Measurements from ENCODE around the gene KNTC1.
"Not testable (repeated sequence)": the region's sequence is repeated elsewhere in the genome, so short reads cannot be mapped to it uniquely, and the experiment has no call there.

KNTC1 gene, protein sequence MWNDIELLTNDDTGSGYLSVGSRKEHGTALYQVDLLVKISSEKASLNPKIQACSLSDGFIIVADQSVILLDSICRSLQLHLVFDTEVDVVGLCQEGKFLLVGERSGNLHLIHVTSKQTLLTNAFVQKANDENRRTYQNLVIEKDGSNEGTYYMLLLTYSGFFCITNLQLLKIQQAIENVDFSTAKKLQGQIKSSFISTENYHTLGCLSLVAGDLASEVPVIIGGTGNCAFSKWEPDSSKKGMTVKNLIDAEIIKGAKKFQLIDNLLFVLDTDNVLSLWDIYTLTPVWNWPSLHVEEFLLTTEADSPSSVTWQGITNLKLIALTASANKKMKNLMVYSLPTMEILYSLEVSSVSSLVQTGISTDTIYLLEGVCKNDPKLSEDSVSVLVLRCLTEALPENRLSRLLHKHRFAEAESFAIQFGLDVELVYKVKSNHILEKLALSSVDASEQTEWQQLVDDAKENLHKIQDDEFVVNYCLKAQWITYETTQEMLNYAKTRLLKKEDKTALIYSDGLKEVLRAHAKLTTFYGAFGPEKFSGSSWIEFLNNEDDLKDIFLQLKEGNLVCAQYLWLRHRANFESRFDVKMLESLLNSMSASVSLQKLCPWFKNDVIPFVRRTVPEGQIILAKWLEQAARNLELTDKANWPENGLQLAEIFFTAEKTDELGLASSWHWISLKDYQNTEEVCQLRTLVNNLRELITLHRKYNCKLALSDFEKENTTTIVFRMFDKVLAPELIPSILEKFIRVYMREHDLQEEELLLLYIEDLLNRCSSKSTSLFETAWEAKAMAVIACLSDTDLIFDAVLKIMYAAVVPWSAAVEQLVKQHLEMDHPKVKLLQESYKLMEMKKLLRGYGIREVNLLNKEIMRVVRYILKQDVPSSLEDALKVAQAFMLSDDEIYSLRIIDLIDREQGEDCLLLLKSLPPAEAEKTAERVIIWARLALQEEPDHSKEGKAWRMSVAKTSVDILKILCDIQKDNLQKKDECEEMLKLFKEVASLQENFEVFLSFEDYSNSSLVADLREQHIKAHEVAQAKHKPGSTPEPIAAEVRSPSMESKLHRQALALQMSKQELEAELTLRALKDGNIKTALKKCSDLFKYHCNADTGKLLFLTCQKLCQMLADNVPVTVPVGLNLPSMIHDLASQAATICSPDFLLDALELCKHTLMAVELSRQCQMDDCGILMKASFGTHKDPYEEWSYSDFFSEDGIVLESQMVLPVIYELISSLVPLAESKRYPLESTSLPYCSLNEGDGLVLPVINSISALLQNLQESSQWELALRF (N-terminal part only)

DNA sequence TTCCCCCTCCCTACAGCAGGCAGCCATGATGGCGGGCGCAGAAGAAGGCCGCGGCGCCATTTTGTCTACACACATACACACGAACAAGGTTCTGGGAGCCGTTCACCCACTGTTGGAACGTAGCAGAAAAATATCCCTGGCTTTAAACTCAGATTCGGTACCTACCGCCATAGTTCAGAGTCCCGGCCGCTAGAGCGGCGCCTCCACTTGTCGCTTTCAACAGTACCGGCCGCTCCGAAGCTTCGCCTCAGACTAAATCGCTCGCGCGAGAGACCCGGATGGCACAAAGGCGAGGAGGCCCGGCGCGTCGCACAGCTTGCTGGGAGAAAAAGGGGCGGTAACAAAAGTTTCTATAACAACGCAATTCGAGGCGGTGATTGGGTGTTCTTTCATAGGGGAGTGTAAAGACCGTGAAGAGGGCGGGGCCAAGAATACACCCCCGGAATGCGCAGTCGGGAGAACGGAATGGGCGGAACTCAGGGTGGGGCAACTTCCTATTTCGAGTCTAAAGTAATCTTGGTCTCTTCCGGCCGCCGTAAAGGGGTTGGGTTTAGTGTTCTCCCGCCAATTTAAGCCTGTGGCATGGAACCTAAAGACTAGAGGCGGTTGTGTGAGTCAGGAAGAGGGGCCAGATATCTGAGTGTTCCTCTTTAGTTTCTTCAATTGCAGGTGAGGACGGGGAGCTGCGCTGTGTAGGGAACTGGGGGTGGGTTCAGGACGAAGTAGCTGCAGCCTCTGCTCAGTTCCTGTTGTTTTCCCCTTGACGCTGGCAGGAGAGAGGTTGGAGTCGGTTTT is at the start of gene KNTC1, which contains the start of gene RSRC2:
Gene KNTC1 (plus strand): TSS at position 567 of the 795 bp plus-strand sequence. CDS start 2,815 bp downstream, outside the sequence.
Gene RSRC2 (minus strand): TSS at position 254 of the 795 bp plus-strand sequence. CDS start 83 bp downstream, at position 171.
- DNase-seq, result peak; percentile 99

DNA sequence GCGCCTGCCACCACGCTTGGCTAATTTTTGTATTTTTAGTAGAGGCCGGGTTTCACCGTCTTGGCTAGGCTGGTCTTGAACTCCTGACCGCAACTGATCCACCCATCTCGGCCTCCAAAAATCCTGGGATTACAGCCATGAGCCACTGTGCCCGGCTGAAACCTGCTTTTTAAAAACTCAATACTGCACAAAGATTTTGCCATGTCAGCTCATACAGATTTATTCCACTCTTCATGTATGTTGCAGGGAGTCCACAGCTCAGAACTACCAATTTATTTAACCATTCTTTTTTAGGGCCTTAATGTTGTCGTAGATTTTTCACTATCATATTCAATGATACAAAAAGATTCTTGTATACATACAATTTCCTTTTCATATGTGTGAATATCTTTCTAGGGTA is 46.3 kb upstream of the KNTC1 start:
- DNase-seq, result no peak

DNA sequence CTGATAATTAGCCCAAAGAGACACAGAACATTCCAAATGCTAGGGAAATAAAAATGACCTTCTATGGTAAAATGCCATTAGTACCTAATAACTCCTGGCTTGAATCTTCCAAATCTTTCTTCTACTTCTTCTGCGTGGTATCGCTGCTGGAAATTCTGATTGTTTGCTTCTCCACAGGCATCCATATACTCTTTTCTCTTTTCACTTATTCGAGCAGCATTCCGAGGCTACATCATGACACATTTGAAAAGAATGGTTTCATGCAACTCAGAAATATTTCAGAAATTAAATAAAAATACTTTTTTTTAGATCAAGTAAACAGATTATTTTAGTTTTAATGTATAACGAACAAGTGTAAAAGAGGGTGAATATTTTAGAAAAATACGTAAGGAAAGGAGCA is 45.2 kb upstream of the KNTC1 start:
- no peak for DNase-seq

DNA sequence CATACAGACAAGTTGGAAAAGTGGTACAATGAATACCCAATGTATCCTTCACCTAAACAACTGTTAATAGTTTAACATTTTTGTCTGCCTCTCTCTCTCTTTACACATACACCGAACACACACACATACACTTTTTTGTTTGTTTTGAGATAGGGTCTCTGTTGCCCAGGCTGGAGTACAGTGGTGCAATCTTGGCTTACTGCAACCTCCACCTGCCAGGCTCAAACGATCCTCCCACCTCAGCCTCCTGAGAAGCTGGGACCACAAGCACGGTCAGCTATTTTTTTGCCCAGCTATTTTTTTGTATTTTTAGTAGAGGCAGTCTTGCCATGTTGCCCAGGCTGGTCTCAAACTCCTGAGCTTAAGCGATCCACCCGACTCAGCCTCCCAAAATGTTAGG is 43.1 kb upstream of the KNTC1 start:
- DNase-seq, result no peak

DNA sequence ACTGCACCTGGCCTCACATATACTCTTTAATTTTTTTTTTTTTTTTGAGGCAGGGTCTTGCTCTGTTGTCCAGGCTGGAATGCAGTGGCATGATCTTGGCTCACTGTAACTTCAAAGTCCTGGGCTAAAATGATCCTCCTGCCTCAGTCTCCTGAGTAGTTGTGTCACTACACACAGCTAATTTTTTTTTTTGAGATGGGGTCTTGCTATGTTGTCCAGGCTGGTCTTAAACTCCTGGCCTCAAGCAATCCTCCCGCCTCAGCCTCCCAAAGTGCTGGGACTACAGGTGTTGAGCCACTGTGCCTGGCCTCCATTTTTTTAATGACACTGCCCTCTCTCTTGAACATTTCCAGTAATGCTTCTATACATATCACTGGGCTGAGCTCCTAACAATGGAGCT is 42.7 kb upstream of the KNTC1 start:
- not testable (repeated sequence) for DNase-seq

DNA sequence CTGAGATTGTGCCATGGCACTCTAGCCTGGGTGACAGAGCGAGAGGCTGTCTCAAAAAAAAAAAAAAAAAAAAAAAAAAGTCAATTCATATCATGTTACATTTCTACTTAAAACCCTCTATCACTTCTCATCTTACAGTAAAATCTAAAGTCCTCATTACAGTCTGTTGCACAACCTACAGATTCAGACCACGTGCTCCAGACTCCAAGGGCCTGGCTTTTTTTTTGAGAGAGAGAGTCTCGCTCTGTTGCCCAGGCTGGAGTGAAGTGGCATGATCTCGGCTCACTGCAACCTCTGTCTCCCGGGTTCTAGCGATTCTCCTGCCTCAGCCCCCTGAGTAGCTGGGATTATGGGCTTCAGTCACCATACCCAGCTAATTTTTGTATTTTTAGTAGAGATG is 40.7 kb upstream of the KNTC1 start:
- DNase-seq, result not testable (repeated sequence)

DNA sequence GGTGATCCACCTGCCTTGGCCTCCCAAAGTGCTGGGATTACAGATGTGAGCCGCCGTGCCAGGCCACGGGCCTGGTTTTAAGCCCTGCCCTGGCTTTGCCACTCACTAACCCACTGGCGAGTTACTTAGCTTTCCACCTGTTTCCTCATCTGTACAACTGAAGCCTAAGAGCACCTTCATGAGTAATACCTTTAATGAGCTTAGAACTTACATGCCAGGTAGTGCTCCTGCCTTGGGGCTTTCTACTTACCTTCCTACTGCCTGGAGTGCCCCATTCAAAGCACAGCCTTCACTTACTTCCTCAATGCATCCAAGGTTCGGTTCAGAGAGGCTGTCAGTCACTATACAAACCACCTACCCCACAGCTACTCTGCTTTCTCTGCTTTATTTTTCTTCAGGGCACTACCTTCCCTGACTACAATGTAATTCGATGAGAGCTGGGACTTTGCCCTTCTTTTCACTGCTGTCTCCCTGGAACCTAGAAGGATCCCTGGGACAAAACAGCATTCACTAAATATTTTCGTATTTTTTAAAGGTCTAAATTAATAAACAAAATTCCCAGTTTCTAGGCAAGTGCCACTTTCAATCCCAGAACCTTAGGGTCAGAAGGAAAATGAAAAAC is 40.1 kb upstream of the KNTC1 start:
- no peak for DNase-seq

DNA sequence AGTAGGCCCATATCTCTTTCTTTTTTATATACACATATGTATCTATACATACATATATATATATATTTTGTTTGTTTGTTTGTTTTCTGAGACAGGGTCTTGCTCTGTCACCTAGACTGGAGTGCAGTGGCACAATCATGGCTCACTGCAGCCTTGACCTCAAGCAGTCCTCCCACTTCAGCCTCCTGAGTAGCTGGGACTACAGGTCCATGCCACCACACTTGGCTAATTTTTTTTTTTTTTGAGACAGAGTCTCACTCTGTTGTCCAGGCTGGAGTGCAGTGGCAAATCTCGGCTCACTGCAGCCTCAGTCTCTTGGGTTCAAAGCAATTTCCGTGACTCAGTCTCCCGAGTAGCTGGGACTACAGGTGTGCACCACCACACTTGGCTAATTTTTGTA is 39.2 kb upstream of the KNTC1 start:
- DNase-seq, result not testable (repeated sequence)

DNA sequence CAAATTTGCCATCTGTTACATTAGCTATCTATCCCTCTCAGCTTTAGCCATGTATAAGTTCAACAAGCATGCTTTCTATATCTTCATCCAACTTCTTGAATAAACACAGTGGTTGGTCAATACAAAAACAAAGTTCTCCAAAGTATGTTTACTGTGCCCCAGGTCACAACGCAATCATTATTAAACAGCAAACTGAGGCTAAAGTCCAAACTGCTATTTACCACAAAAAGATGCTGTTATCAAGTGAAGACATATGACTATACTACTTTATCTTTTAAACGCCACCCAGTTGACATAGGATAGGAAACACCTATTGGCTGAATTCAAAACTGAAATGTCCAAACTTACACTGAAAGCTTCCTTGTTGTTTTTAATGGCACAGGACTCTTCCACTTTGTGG is 38.0 kb upstream of the KNTC1 start:
- no peak for DNase-seq

DNA sequence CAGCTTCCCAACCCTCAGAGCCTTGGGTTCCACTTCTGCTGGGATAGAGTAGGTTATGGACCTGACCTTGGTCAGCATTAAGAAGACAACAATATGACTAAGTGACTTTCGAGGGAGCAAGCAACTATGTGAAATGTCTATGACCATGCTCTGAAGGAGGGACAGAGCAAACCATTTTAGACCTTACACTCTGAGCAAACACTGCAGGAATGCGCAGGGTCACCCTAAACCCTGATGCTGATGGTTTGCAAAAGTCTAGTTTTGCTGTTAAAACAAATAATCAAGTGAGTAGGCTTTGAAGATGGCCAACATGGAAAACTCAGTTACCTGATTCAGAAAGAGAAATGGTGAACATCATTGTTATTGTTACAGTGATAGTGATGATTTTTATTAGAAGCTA is 35.1 kb upstream of the KNTC1 start:
- DNase-seq, result no peak

DNA sequence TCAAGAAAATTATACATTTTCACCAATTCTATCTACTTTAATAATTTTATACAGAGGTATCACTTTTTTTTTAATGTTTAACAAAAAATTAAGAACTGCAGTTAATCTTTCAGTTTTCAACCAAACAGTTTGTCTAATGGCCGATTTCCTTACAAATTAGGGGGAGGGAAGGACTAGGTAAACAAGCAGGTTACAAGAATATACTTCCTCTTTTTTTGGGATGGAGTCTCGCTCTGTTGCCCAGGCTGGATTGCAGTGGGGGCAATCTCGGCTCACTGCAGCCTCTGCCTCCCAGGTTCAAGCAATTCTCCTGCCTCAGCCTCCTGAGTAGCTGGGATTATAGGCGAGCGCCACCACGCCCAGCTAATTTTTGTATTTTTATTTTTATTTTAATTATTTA is 33.8 kb upstream of the KNTC1 start:
- DNase-seq, result not testable (repeated sequence)

DNA sequence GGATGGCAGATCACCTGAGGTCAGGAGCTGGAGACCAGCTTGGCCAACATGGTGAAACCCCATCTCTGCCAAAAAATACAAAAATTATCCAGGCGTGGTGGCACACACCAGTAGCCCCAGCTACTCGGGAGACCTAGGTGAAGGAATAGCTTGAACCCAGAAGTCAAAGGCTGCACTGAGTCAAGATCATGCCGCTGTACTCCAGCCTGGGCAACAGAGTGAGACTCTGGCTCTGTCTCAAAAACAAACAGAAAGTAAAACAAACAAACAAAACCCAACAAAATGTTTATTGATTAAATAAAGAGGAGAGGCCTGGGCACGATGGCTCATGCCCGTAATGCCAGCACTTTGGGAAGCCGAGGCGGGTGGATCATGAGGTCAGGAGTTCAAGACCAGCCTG is 31.8 kb upstream of the KNTC1 start:
- DNase-seq, result no peak

DNA sequence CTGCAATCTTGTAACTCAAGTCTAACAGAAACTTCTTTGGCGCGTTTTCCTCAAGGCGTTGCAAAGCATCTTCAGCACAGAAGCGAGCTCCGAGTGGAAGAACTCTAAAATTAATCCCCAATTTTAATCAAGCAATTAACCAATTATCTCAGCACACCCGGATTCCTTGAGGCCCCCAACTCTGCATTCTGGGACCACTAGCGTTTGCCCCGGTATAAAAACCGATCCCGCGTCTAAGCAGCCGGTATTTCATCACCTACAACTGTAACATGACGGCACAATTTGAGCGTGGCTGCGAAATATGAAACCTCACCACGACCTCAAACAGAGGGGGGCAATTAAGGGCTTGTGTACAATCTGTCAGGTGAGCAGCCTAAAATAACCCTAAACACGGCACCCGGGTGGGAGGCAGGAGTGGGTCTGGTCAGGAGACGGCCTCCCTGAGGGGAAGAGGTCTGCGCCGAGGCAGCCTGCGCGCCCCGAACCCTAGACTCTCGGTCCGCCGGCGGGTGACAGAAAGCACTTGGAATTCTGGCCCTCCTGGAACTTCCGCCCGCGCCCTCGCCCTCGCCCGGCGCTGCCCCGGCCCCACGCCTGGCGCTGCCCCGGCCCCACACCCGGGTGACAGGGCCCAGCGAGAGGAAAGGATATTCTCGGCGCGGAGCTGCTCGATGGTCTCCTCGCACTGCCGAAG is 26.9 kb upstream of the KNTC1 start:
- peak; percentile 37 to 50 for DNase-seq

DNA sequence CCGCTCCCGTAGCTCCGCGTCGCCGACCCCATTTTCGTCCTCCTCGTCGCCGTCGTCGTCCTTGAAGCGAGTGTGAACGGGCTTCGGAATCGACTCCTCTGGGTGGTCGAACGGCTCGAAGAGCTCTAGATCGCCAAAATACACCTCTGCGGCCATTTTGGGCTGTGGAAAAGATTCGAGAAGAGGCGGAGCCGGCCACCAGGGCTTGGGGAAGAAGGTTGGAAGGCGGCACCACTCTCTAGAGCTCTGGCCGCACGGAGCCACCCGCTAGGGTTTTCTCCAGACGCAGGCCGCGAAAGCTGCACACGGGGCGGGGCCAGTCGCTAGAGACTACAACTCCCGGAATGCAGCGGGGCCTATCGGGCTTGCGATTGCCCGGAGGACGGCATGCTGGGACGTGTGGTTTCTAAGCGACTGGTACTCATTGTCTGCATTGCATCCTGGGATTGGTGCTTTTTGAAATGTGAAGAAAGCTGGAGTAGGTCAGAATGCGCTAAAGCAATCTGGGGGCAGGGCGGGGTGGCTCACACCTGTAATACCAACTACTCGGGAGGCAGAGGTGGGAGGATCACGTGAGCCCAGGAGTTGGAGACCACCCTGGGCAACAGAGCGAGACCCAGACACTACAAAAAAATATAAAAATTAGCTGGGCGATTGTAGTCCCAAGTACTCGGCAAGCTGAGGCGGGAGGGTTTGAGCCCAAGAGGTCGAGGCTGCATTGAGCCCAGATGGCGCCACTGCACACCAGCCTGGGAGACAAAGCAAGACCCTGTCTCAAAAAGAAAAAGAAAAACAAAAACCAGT is 26.2 kb upstream of the KNTC1 start, which contains the start of gene ZCCHC8:
Gene ZCCHC8 (minus strand): TSS at position 248 of the 804 bp plus-strand sequence. CDS start 92 bp downstream, at position 156.
- DNase-seq, result peak; percentile 97

DNA sequence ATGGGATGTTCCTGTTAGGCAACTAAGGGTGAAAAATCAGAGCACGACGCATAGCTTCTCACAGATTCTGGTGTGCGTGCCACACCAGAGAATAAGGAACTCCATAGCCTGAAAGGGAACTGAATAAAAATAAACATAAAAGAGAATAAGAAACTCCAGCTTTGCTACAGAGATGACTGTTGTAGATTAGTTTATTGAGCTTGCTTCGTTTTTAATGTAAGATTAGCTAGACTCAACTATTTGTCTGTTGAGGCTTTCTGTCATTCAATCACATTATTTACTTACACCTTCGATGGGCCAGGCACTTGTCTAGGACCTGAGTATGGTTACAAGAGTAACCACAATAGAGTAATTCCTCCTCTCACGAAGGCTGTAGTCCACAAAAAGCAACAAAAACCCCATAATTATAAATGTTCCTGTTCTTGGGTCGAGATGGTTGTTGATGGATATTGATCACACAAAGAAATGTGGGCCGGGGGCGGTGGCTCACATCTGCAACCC is 25.5 kb upstream of the KNTC1 start:
- no peak for DNase-seq

DNA sequence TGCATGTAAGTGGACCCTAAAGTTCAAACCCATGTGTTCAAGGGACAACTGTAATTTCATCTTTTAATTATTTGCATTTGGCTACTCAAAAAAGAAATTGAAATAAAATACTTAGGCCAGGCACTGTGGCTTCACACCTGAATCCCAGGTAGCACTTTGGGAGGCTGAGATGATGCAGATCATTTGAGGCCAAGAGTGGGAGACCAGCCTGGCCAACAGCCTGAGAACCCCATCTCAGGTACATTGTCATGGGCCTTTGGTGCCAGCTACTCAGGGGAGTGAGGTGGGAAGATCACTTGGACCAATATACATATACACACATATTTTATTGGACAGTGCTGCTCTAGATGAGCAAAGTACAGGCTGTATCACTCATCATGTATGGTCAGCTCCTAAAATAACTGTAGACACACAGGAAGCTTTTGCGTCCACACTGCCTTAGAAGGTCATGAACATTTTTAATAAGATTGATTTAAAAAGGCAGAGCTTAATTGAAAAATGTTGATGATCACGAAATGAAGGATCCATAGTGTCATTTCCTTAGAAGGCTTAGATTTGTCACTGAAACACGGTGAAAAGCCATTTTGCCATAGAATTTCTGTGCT is 23.8 kb upstream of the KNTC1 start:
- no peak for DNase-seq

DNA sequence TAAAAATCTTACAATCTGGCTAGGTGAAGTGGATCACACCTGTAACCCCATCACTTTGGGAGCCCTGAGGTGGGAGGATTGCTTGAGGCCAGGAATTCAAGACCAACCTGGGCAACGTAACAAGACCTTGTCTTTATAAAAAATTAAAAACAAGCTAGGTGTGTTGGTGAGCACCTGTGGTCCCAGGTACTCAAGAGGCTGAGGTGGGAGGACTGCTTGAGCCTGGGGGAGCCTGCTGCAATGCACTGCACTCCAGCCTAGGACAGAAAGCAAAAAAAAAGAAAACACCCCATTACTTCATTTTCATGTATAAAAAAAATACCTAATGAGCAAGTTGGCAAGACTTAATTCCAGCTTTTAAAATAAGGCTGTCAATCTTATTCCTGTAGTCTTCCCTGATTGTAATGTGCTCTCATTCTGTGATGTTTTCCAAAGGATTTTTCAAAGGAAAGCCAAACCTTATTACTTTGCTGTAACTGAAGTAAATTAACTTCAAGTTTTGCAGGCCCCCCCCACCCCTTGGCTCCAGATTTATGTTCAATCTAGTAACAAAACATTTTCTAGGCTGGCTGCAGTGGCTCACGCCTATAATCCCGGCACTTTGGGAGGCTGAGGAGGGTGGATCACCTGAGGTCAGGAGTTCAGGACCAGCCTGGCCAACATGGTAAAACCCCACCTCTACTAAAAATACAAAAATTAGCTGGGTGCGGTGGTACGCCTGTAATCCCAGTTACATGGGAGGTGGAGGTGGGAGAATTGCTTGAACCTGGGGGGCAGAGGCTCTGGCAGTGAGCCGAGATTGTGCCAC is 23.1 kb upstream of the KNTC1 start:
- DNase-seq, result no peak

DNA sequence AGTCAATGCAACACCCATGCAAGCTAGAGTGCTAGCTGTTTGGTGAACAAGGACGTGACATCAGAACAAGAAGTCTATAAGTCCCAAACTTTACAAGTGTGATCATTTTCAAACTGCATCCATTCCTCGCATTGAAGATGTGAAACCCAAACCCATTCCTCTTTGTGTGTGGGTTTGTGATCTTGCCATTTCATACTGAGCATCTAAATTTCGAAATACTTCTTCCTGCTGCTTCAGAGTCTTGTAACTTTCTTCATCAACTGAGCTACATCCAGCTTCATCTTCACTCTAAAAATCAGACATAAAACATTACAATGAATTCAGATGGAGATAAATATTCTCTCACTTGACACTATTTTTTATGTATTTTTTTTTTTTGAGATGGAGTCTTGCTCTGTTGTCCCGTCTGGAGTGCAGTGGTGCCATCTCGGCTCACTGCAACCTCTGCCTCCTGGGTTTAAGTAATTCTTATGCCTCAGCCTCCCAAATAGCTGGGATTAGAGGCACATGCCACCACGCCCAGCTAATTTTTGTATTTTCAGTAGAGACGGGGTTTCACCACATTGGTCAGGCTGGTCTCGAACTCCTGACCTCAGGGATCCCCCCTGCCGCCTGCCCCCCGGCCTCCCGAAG is 21.5 kb upstream of the KNTC1 start:
- no peak for DNase-seq

Measured in CD4-positive, alpha-beta T cell treated with Interleukin-1 beta for 1 hour (primary cell).